A673 (cell line): ENCODE measurements around the gene ADD3. TPM values are rescaled to one million over a fixed set of nuclear protein-coding genes. Genes with fewer than 3 reads are reported as not detected.
A peak's percentile ranks its signal among the peaks of the same experiment; 100 is the strongest.

Experiments used
- BruUV-seq: library from RNA; stranded (reverse); fragments of 400-500 nt; replicated peaks from 2 replicates; lab custom pipeline; 2021; lab: Mats Ljungman, UMichigan
- CTCF ChIA-PET: fragments of 300-600 bp; sonication (Branson Sonifier 250); formaldehyde crosslinking; loops from one replicate; lab custom pipeline; 2022; ENCODE audit warnings: antibody characterized with exemption; lab: Charles Lee
- POLR2A ChIA-PET: fragments of 300-600 bp; sonication (Branson Sonifier 250); formaldehyde crosslinking; loops from one replicate; lab custom pipeline; 2022; ENCODE audit warnings: antibody characterized with exemption; ENCODE audit not compliant: low non-redundant PET; lab: Charles Lee
- DNase-seq: peaks from one replicate; pipeline ENCODE4 v3.0.0-alpha.2; 2015; ENCODE audit warnings: low spot score
- H3K27ac ChIP-seq: fragments of 200-600 bp; sonication (generic); 2 replicates; pipeline ENCODE4 v1.5.1; 2016; ENCODE audit warnings: mixed run types, low read depth, mild to moderate bottlenecking, mixed read lengths, antibody characterized with exemption, low read length; ENCODE audit not compliant: poor library complexity, severe bottlenecking
- H3K27me3 ChIP-seq: fragments of 200-600 bp; sonication (generic); replicated peaks from 2 replicates; pipeline ENCODE4 v1.6.1; 2017; ENCODE audit warnings: mixed run types, low read depth, mild to moderate bottlenecking, mixed read lengths, antibody characterized with exemption, low read length; ENCODE audit not compliant: insufficient read depth, poor library complexity
- H3K36me3 ChIP-seq: fragments of 200-600 bp; sonication (generic); 2 replicates; pipeline ENCODE4 v1.6.1; 2016; ENCODE audit warnings: mixed run types, mild to moderate bottlenecking, mixed read lengths, antibody characterized with exemption, low read length; ENCODE audit not compliant: insufficient read depth, poor library complexity, severe bottlenecking
- H3K4me1 ChIP-seq: fragments of 200-600 bp; sonication (generic); 2 replicates; pipeline ENCODE4 v1.6.1; 2017; ENCODE audit warnings: mixed run types, mild to moderate bottlenecking, mixed read lengths, antibody characterized with exemption, low read length; ENCODE audit not compliant: insufficient read depth, poor library complexity, severe bottlenecking
- H3K4me3 ChIP-seq: fragments of 200-600 bp; sonication (generic); 2 replicates; pipeline ENCODE4 v1.5.1; 2016; ENCODE audit warnings: low read depth, mixed run types, mild to moderate bottlenecking, mixed read lengths, low read length; ENCODE audit not compliant: poor library complexity, severe bottlenecking
- H3K9me3 ChIP-seq: fragments of 200-600 bp; sonication (generic); 2 replicates; pipeline ENCODE4 v1.6.1; 2016; ENCODE audit warnings: mixed run types, low read depth, mild to moderate bottlenecking, mixed read lengths, antibody characterized with exemption, low read length; ENCODE audit not compliant: poor library complexity, severe bottlenecking
- CTCF ChIP-seq: fragments of 300-800, 200-600 bp; sonication (generic); conservative IDR thresholded peaks from 2 replicates; pipeline ENCODE4 v1.5.1; 2017; ENCODE audit warnings: low read depth, mild to moderate bottlenecking, antibody characterized with exemption, low read length, moderate library complexity, mixed read lengths
- EZH2 ChIP-seq: fragments of 200-600 bp; sonication (generic); IDR thresholded peaks from 2 replicates; pipeline ENCODE4 v1.6.1; 2017; ENCODE audit warnings: borderline replicate concordance, low read depth, mild to moderate bottlenecking, mixed read lengths, antibody characterized with exemption, low read length; ENCODE audit not compliant: poor library complexity, severe bottlenecking
- intact Hi-C: fragments of 100-400 bp; cut with micrococcal nuclease; formaldehyde crosslinking; loops from one replicate; pipeline ENCODE4 v1.10.0; 2022; ENCODE audit not compliant: unreplicated experiment
- total RNA-seq: library from RNA; stranded (reverse); gene quantifications from 2 replicates; pipeline ENCODE4 v1.2.3, GENCODE V29; 2021

ADD3 gene
- total RNA-seq, 1 experiment from 2014 or later = 82.9 TPM

DNA sequence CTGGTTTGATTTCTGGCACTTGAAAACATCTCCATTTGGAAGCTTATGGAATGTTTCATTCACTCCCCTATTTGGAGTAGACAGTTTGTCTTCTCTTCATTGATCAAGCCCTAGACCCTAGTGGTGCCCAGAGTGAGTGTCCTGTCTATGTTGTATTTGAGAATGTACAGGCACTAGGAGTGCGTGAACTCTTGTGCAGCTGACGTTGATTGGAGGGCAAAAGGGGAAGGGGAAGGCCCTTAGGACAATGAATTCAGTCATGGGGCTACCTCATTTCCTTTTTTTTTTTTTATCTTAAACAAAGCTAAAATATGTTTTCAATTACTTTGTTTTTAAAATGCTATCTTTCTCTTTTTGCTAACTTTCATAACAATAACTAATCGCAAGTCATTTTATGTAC, 66.5 kb downstream of the ADD3 start:
- BruUV-seq = no TSS peak
- Histone ChIP-seq H3K4me1 (peaks cover 78% of the 10 kb centered on the region), H3K27me3 (no peaks in the 10 kb centered on the region), H3K27ac (peak overlapping the region; percentile 50), H3K36me3 (no peaks in the 10 kb centered on the region), H3K4me3 (no peak overlapping the region), H3K9me3 (no peaks in the 10 kb centered on the region)
- intact Hi-C loops = no loop called here
- ChIA-PET CTCF (no interaction called here), POLR2A (no interaction called here)
- DNase-seq = no peak
- TF ChIP-seq EZH2 (no peak), CTCF (no peak)

- POLR2A ChIA-PET = no interaction called here
- peak; percentile 73 for DNase-seq
- Histone ChIP-seq H3K36me3 (no peaks in the 10 kb centered on the region), H3K9me3 (no peaks in the 10 kb centered on the region), H3K4me3 (no peak overlapping the region), H3K4me1 (peaks cover 74% of the 10 kb centered on the region), H3K27me3 (no peaks in the 10 kb centered on the region), H3K27ac (peak overlapping the region; percentile 50)
- intact Hi-C loops = no loop called here
- BruUV-seq = no TSS peak
- TF ChIP-seq EZH2 = no peak
- CTCF ChIA-PET = no interaction called here
Observed at GRCh38 chr10:110074758-110075671, 67.2 kb downstream of the ADD3 start.

DNA sequence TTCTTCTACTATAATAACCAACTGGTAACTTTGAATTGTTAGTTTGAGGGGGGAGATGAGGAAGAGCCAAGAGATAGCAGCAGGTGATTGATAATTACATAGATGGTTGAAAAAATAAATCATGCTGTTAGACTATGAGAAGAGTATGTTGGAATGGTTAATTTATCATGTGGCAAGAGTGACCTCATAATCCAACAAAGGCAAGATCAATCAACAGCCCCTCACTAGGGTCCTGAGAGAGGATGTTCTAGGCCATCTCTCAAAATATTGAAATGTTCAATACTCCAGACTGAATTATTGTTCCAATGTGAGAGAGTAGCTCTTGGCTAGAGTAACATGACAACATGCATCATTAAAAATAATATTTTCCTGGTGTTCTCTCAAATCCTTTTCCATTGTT, 67.9 kb downstream of the ADD3 start:
- POLR2A ChIA-PET = no interaction called here
- intact Hi-C loops = no loop called here
- Histone ChIP-seq H3K4me1 (peaks cover 74% of the 10 kb centered on the region), H3K9me3 (no peaks in the 10 kb centered on the region), H3K27ac (peak overlapping the region; percentile 50), H3K36me3 (no peaks in the 10 kb centered on the region), H3K4me3 (no peak overlapping the region), H3K27me3 (no peaks in the 10 kb centered on the region)
- CTCF ChIA-PET = no interaction called here
- no peak for DNase-seq
- BruUV-seq = no TSS peak
- TF ChIP-seq CTCF = no peak
- no peak for TF ChIP-seq EZH2
